GM18873 (cell line): ENCODE measurements around the gene MRTFB.
"Not testable (repeated sequence)": the region's sequence is repeated elsewhere in the genome, so short reads cannot be mapped to it uniquely, and the experiment has no call there.

ENCODE experiments used
- ATAC-seq: cut with Tn5 transposase; IDR thresholded peaks from one replicate; pipeline ENCODE4 v1.9.1; 2021; ENCODE audit warnings: mild to moderate bottlenecking, moderate library complexity, moderate number of reproducible peaks; ENCODE audit not compliant: unreplicated experiment, low FRiP score

The MRTFB gene

GRCh38 chr16:14104066-14104465 is 32.9 kb downstream of the MRTFB start:
- no peak for ATAC-seq

DNA sequence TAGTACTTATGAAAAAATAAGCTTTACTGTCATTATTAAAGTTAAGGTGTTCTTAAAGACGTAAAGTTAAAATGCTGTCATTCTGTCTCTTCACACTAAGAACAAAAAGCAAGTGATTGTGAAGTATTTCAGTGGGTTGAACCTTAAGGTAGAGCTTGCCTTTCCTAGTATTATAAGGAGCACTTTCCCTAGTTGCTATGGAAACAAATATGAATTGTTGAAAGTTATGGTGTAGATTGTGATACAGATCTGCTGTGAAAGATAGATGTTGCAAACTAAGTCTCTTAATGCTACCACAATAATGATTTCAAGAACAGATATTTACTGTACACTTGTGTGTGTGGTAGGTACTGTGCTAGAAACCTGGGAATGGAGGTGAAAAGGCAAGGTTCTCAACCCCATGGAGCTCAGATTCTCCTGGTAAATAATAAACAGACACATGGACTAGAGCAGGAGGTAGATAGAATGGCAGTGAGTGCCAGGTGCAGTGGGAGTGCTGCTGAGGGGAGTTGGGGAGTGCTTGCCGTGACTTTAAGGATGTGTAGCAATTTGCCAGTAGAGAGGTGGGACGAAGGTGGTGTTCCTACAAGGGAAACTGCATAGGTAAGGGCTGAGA is 34.7 kb downstream of the MRTFB start:
- ATAC-seq = no peak

- ATAC-seq = no peak
These were observed 35.3 kb downstream of the MRTFB start for GRCh38 chr16:14106457-14106856.

DNA sequence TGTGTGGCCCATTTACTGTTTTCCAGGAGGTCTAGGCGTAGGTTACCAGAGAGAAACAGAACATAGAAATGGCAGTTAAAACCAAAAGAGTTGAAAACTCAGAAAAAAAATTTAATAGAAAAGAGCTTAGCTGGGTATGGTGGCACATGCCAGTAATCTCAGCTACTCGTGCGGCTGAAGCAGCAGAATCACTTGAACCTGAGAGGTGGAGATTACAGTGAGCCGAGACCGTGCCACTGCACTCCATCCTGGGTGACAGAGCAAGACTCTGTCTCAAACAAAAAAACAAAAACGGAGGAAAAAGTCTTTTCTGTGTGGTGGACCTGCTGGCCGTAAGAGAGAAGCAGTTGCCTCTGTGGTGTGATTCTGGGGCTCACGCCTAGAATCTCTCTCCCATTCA is 35.8 kb downstream of the MRTFB start:
- no peak for ATAC-seq

GRCh38 chr16:14109077-14109775 is 38.1 kb downstream of the MRTFB start:
- no peak for ATAC-seq

DNA sequence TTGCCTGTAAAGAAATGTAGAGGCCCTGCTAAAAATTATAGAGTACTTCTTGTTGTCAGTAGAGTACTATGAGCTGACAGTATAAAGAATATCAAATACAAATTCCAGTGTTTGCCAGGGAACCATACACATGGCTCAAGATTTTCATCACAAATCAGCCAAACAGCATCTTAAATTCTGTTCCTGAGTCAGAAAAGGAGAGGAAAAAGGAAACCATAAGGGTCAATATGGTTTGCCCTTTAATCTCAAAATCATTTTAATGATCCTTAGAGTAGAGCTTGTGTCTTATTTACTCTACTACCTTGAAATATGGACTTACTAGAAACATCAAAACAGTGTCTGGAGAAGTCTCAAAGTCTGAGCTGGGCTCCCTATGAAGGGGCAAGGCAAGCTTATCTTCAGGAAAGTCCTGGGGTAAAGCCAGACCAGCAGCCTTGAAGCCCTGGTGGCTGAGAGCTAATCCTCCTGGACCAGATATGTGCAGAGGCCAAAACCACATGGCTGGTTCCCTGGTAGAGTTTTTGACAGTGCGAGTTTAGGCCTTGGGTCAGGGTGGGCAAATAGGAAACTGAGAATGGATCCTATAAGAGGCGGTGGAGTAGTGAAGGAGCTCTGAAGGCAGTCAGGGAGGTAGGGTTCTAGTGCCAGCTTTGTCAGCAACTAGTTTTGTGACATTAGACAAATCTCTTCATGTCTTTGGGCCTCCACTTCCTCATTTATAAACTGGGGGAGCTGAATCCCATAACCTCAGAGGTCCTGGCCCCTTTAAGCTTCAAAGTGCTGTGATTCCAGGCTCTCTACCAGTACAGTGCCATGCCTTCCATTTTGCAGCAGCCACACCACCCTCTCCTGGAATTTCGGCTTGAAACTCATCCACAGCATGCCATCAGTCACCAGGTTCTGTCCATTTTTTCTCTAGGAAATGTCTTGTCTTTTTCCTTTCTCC is 38.9 kb downstream of the MRTFB start:
- no peak for ATAC-seq

DNA sequence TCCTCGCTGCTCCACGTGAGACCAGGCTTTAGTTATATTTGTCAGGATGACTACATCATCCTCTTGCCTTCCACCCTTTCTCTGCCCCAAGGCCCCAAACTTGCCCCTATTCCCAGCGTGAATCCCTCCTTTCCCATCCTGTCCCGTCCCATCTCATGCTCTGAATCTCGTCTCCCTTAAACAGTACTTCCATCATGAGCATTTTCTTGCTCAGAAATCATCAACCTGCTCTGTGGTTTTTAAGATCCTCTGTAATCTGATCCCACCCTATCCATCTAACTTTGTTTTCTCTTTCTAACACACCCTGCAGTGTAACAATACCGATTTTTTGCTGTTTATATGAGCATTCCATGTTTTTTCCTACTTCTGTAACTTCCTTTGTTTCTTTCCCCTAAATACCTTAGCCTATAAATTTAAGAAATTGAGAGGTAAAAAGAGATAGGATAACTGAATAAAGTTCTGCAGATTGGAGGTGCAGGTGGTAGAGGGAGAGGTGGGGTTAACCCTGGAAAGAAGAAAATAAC is 39.7 kb downstream of the MRTFB start:
- no peak for ATAC-seq

DNA sequence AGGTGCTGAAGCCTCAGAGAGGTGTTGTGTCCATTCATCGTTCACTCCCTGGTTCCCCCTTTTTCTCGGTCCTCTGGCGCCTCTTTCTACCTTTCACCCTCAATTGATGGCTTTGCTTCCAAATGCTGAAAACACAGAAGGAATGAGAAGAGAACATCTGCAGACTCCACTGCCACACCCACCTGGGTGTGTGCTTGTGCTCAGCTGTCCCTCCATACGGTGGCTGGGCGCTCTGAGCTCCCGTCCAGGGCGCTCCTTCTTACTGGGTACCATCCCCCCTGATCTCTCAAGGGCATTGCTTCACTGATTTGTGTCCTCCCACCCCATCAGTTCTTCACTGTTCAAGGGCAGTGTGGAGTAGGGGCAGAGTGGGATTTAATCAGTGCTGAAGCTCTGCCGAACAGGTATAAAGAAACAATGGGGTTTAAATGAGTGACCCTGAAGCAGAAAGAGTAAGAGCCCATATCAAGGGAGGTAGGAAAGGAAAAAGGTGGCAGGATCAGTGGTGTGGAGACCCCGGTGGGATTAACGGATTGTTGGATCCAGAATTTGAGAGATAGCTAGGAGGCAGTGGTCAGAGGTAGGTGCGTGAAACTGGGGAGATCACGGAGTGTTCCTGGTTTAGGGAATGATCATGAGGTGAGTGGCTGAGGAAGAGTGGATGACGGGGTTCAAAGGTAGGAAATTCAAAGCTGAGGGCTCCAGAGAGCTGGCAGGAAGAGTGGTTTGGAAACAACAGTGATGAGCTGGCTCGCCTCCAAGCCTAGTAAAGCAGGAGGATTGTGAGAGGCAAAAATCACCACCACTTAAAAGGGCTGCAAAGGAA is 40.8 kb downstream of the MRTFB start:
- no peak for ATAC-seq

GRCh38 chr16:14112539-14112856 is 41.4 kb downstream of the MRTFB start:
- no peak for ATAC-seq

DNA sequence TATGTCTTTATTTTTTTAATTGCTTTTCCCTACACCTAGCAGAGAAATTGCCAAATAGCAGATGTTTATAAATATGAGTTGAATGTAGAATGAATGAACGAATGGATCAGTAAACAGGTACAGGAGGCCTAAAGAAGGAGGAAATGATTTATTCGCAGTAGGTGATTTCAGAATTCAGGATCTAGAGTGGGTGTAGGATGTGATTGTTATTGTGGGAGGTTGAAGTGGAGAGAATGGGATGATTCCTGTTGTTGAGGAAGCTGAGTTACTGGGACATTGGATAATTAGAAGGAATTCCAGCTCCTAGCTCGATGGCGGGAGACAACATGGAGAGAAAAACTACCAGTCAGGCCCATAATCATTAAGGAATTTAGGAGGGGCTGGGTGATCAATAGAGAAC is 42.2 kb downstream of the MRTFB start:
- ATAC-seq = no peak

- no peak for ATAC-seq
These were observed 45.9 kb downstream of the MRTFB start for GRCh38 chr16:14117051-14117450.

- no peak for ATAC-seq
These were observed 48.7 kb downstream of the MRTFB start for GRCh38 chr16:14119799-14120198.

DNA sequence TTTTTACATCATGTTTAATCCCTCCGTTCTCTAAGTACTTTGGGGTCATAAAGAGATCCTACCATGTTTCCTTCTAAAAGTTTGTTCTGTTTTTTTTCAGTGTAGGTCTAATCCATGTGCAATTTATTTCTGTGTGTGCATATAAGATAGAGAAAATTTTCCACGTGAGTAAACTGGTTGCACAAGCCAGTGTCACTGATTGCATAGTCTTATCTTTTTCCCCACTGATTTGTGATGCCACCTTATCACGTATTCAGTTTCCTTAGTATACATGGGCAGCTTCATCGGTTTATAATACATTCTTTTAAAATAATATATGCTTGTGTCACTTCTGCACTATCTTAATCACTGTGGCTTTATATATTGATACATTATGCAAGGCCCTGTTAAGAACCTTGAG is 49.2 kb downstream of the MRTFB start:
- ATAC-seq = no peak

GRCh38 chr16:14121142-14121541 is 50.0 kb downstream of the MRTFB start:
- no peak for ATAC-seq

DNA sequence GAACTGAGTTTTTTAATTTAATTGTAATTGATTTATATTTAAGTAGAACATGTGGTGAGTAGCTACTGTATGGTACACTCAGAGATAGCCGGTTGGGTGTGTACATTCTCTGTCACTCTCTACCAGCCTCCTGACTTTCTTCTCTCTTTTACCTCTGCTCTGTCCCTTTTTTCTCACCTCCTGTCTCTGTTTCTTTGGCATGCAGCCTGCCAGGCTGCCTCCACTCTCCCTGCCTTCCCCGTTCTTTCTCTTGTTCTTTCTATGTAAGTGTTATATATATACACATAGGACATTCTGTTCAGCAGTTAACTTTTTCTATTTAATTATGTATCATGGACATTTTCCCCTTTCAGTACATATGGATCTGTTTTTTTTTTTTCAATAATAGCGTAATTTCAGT is 50.8 kb downstream of the MRTFB start:
- ATAC-seq = no peak

DNA sequence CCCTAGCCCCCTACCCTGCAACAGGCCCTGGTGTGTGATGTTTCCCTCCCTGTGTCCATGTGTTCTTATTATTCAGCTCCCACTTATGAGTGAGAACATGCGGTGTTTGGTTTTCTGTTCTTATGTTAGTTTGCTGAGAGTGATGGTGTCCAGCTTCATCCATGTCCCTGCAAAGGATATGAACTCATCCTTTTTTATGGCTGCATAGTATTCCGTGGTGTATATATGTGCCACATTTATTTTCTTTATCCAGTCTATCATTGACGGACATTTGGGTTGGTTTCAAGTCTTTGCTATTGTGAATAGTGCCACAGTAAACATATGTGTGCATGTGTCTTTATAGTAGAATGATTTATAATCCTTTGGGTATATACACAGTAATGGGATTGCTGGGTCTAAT is 51.3 kb downstream of the MRTFB start:
- ATAC-seq = not testable (repeated sequence)

DNA sequence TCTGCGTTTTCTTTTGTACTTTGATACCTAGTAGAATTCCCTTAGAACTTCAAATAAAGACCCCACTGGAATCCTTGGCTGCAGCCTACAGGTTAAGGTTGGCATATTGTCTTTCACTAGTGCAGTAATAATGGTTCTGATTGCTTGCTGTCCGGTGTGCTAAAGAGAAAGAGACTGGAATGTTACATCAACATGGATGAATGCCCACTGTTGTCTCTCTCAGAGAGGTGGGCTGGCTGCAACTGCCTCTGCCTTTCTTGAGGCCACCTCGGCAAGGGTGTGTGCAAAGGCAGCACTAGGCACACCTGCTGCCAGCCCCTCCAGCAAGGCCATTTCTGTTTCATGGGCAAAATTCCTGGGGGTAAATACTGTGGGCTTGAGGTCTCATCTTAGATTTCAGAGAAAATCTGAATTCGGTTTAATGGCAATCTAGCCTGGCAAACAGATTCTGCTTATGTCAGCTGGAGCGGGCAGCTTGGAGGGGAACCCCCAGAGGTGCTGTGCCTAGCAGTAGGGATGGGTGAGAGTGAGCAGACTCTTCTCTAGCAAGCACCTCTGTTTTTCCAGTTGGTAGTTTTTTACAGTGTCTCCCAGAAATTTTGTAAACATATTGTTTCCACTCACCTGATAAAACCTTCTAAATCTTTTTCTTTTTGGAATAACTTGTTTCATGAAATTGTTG is 54.0 kb downstream of the MRTFB start:
- ATAC-seq = no peak

GRCh38 chr16:14125708-14126107 is 54.6 kb downstream of the MRTFB start:
- no peak for ATAC-seq

DNA sequence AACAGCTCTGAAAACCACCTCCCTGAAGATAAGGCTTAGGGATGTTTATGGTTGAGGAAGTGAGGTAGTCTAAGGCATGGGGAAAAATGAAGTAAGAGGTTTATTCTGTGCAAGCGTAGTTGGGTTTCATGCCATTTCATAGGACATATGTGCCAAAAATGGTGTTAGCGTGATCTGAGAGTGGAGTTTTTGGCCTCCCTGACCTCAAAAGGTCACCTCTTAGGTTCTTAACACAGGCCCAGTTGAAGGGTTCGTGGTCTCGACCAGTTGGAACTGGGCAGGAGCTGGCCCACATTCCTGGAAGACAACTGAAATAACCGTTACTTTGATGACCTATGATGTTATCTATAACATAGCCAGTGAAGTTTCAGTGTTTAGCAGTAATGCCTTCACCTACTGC is 57.0 kb downstream of the MRTFB start:
- ATAC-seq = no peak

GRCh38 chr16:14129502-14129901 is 58.4 kb downstream of the MRTFB start:
- ATAC-seq = no peak
